Gastrocnemius medialis (tissue), 4 donors: ENCODE data around the gene BMP3.

Experiments used
- CTCF ChIP-seq, 5 experiments: fragments of 450-650 bp in 3 of 5; fragments of 200-600 bp in 2 of 5; sonication (generic) in 2 of 5; IDR thresholded peaks in 4 of 5; conservative IDR thresholded peaks in 1 of 5; 1 replicate in 4 of 5; 2 replicates in 1 of 5; pipeline ENCODE4 v1.5.1; 2016 to 2019; ENCODE audit warnings: antibody characterized with exemption in 5 of 5, mild to moderate bottlenecking in 3 of 5, moderate library complexity in 3 of 5
- POLR2A ChIP-seq, 2 donors: fragments of 450-650 bp; IDR thresholded peaks; one replicate each; pipeline ENCODE4 v1.6.1; 2017; ENCODE audit warnings: antibody characterized with exemption in 2 of 2, mild to moderate bottlenecking in 2 of 2, moderate library complexity in 2 of 2

GRCh38 chr4:81058621-81059020, 28.1 kb downstream of the BMP3 start:
- TF ChIP-seq CTCF (IDR thresholded peaks at IDR 0.05 in 4 of 5, conservative IDR thresholded peaks at IDR 0.05 in 1 of 5) = no peak
- TF ChIP-seq POLR2A (IDR thresholded peaks at IDR 0.05) = no peak
